ENCODE measurements around the gene CCDC180. TPM values are rescaled to one million over a fixed set of nuclear protein-coding genes. Genes with fewer than 3 reads are reported as not detected.

Gene CCDC180
- total and polyA plus RNA-seq, 2 experiments from 2014 or later, result 3.9 to 7.1 TPM

DNA sequence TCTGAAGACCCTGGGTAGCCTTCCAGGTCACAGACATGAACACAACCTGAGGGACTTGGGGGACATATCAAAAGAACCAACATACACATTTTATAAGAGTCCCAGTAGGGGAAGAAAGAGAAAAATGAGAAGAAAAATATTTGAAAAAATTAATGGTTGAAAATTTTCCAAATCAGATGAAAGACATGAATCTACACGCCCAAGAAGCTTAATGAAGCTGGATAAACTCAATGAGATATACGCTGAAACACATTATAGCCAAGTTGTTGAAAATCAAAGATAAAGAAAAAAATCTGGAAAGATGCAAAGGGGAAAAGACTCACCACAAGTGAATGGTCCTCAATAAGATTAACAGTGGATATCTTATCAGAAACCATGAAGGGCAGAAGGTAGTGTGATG, 9.6 kb upstream of the CCDC180 start:
- Mint-ChIP-seq H3K27me3 (ENCODE audit: insufficient read depth, low read depth, poor library complexity) (no peaks in the 10 kb centered on the region), H3K9me3 (peaks cover 4% of the 10 kb centered on the region; the same call in 1 of the 3 replicates)

More for the DNA sequence above, 9.6 kb upstream of the CCDC180 start:
- Histone ChIP-seq H3K4me2 (no peak overlapping the region), H4K20me1 (replicated peaks; ENCODE audit: insufficient read depth) (no peaks in the 10 kb centered on the region), H3K4me1 (ENCODE audit: insufficient read depth) (no peaks in the 10 kb centered on the region), H3K27ac (ENCODE audit: low read depth) (no peak overlapping the region), H3K79me2 (replicated peaks; ENCODE audit: insufficient read depth) (no peaks in the 10 kb centered on the region), H3K4me3 (no peak overlapping the region), H3F3A (replicated peaks; ENCODE audit: low read depth) (no peaks in the 10 kb centered on the region), H3K9me2 (ENCODE audit: insufficient read depth) (peaks cover 16% of the 10 kb centered on the region; the same call in 1 of the 2 replicates), H3K27me3 (ENCODE audit: insufficient read depth) (no peaks in the 10 kb centered on the region), H2AFZ (no peak overlapping the region), H3K36me3 (ENCODE audit: insufficient read depth) (peaks cover 3% of the 10 kb centered on the region; the same call in 1 of the 2 replicates)
- no peak for ATAC-seq
- Mint-ChIP-seq H3K4me1 (peaks cover 6% of the 10 kb centered on the region), H3K4me3 (no peak overlapping the region), H3K27ac (no peak overlapping the region), H3K36me3 (ENCODE audit: low read depth) (peaks cover 20% of the 10 kb centered on the region)
- TF ChIP-seq, protein P1, sequence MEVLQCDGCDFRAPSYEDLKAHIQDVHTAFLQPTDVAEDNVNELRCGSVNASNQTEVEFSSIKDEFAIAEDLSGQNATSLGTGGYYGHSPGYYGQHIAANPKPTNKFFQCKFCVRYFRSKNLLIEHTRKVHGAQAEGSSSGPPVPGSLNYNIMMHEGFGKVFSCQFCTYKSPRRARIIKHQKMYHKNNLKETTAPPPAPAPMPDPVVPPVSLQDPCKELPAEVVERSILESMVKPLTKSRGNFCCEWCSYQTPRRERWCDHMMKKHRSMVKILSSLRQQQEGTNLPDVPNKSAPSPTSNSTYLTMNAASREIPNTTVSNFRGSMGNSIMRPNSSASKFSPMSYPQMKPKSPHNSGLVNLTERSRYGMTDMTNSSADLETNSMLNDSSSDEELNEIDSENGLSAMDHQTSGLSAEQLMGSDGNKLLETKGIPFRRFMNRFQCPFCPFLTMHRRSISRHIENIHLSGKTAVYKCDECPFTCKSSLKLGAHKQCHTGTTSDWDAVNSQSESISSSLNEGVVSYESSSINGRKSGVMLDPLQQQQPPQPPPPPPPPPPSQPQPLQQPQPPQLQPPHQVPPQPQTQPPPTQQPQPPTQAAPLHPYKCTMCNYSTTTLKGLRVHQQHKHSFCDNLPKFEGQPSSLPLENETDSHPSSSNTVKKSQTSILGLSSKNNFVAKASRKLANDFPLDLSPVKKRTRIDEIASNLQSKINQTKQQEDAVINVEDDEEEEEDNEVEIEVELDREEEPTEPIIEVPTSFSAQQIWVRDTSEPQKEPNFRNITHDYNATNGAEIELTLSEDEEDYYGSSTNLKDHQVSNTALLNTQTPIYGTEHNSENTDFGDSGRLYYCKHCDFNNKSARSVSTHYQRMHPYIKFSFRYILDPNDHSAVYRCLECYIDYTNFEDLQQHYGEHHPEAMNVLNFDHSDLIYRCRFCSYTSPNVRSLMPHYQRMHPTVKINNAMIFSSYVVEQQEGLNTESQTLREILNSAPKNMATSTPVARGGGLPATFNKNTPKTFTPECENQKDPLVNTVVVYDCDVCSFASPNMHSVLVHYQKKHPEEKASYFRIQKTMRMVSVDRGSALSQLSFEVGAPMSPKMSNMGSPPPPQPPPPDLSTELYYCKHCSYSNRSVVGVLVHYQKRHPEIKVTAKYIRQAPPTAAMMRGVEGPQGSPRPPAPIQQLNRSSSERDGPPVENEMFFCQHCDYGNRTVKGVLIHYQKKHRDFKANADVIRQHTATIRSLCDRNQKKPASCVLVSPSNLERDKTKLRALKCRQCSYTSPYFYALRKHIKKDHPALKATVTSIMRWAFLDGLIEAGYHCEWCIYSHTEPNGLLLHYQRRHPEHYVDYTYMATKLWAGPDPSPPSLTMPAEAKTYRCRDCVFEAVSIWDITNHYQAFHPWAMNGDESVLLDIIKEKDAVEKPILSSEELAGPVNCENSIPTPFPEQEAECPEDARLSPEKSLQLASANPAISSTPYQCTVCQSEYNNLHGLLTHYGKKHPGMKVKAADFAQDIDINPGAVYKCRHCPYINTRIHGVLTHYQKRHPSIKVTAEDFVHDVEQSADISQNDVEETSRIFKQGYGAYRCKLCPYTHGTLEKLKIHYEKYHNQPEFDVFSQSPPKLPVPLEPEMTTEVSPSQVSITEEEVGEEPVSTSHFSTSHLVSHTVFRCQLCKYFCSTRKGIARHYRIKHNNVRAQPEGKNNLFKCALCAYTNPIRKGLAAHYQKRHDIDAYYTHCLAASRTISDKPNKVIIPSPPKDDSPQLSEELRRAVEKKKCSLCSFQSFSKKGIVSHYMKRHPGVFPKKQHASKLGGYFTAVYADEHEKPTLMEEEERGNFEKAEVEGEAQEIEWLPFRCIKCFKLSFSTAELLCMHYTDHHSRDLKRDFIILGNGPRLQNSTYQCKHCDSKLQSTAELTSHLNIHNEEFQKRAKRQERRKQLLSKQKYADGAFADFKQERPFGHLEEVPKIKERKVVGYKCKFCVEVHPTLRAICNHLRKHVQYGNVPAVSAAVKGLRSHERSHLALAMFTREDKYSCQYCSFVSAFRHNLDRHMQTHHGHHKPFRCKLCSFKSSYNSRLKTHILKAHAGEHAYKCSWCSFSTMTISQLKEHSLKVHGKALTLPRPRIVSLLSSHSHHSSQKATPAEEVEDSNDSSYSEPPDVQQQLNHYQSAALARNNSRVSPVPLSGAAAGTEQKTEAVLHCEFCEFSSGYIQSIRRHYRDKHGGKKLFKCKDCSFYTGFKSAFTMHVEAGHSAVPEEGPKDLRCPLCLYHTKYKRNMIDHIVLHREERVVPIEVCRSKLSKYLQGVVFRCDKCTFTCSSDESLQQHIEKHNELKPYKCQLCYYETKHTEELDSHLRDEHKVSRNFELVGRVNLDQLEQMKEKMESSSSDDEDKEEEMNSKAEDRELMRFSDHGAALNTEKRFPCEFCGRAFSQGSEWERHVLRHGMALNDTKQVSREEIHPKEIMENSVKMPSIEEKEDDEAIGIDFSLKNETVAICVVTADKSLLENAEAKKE (CRISPR knock-in tag; IDR thresholded peaks at IDR 0.05), result no peak
- TF ChIP-seq NANOG (IDR thresholded peaks at IDR 0.05; ENCODE audit: borderline replicate concordance) (no peak), EZH2phosphoT487 (IDR thresholded peaks at IDR 0.05; ENCODE audit: unreplicated experiment) (no peak), JUNB (IDR thresholded peaks at IDR 0.05; ENCODE audit: unreplicated experiment) (no peak), ZNF114 (CRISPR knock-in tag; IDR thresholded peaks at IDR 0.05) (no peak), POLR2AphosphoS5 (IDR thresholded peaks at IDR 0.05; ENCODE audit: low read depth) (no peak), ZNF331 (CRISPR knock-in tag; IDR thresholded peaks at IDR 0.05; ENCODE audit: low read depth) (no peak), EZH2 (IDR thresholded peaks at IDR 0.05; ENCODE audit: low read depth, unreplicated experiment) (no peak), STAT1 (IDR thresholded peaks at IDR 0.05; ENCODE audit: unreplicated experiment) (no peak), CREB1 (CRISPR knock-in tag; IDR thresholded peaks at IDR 0.05; ENCODE audit: low read depth) (no peak)
- TF ChIP-seq, protein P2, sequence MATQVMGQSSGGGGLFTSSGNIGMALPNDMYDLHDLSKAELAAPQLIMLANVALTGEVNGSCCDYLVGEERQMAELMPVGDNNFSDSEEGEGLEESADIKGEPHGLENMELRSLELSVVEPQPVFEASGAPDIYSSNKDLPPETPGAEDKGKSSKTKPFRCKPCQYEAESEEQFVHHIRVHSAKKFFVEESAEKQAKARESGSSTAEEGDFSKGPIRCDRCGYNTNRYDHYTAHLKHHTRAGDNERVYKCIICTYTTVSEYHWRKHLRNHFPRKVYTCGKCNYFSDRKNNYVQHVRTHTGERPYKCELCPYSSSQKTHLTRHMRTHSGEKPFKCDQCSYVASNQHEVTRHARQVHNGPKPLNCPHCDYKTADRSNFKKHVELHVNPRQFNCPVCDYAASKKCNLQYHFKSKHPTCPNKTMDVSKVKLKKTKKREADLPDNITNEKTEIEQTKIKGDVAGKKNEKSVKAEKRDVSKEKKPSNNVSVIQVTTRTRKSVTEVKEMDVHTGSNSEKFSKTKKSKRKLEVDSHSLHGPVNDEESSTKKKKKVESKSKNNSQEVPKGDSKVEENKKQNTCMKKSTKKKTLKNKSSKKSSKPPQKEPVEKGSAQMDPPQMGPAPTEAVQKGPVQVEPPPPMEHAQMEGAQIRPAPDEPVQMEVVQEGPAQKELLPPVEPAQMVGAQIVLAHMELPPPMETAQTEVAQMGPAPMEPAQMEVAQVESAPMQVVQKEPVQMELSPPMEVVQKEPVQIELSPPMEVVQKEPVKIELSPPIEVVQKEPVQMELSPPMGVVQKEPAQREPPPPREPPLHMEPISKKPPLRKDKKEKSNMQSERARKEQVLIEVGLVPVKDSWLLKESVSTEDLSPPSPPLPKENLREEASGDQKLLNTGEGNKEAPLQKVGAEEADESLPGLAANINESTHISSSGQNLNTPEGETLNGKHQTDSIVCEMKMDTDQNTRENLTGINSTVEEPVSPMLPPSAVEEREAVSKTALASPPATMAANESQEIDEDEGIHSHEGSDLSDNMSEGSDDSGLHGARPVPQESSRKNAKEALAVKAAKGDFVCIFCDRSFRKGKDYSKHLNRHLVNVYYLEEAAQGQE (IDR thresholded peaks at IDR 0.05; ENCODE audit: unreplicated experiment), result no peak
- TF ChIP-seq, protein P3, sequence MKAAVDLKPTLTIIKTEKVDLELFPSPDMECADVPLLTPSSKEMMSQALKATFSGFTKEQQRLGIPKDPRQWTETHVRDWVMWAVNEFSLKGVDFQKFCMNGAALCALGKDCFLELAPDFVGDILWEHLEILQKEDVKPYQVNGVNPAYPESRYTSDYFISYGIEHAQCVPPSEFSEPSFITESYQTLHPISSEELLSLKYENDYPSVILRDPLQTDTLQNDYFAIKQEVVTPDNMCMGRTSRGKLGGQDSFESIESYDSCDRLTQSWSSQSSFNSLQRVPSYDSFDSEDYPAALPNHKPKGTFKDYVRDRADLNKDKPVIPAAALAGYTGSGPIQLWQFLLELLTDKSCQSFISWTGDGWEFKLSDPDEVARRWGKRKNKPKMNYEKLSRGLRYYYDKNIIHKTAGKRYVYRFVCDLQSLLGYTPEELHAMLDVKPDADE (IDR thresholded peaks at IDR 0.05), result no peak
- TF ChIP-seq, protein P4, sequence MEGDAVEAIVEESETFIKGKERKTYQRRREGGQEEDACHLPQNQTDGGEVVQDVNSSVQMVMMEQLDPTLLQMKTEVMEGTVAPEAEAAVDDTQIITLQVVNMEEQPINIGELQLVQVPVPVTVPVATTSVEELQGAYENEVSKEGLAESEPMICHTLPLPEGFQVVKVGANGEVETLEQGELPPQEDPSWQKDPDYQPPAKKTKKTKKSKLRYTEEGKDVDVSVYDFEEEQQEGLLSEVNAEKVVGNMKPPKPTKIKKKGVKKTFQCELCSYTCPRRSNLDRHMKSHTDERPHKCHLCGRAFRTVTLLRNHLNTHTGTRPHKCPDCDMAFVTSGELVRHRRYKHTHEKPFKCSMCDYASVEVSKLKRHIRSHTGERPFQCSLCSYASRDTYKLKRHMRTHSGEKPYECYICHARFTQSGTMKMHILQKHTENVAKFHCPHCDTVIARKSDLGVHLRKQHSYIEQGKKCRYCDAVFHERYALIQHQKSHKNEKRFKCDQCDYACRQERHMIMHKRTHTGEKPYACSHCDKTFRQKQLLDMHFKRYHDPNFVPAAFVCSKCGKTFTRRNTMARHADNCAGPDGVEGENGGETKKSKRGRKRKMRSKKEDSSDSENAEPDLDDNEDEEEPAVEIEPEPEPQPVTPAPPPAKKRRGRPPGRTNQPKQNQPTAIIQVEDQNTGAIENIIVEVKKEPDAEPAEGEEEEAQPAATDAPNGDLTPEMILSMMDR (conservative IDR thresholded peaks at IDR 0.05; ENCODE audit: low read depth in 2 of 2), result no peak
- DNase-seq (ENCODE audit: low spot score), result no peak

Data from GM23338 (cell line).